Measurements from ENCODE around the gene WDR62. TPM values are rescaled to one million over a fixed set of nuclear protein-coding genes. Genes with fewer than 3 reads are reported as not detected.

Gene WDR62
- total RNA-seq, 1 donor, result 1.4 TPM

DNA sequence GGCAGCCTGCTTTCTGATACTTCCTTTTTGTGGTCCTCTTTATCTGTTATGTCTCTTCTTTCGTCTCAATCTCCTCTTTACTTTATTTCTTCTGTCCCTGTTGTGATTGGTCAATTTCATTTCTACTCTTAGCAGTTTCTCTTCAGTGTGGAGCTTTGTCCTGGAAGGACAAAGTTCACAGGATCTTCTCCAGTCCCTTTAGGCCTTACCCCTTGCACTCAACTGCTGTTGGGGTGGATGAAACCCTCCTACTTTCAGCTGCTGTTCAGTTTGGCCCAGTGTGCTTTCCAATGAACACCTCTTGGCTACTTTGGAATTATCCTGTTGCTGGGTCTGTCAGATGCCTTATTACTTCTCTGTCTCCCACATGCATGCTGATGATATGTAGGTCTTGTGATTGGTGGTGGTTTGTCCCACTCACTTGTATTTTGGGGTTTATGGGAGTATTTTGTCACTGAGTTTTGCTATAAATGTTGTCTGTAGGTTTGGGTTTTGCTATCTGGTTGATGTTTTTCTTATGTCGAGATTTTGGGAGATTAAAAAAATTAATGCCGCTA, 24.8 kb downstream of the WDR62 start:
- H3K4me1 ChIP-seq (ENCODE audit: insufficient read depth, low read length), result no peaks in the 10 kb centered on the region

DNA sequence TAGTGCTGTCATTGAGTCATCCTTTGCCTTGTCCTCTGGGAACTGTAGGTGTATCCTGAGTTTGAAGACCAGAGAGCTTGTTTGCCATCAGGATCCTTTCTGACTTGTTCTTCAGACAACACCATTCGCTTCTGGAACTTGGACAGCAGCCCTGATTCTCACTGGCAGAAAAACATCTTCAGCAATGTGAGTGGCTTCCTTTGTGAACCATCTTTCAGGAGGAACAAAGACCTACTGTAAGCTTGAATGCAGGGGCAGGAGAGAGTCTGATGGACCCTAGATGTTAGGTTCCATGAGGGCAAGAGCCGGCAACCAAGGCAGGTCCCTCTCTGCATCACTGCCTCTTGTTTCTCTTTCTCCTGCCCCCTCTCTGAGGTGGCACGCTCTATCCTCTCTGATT, 26.7 kb downstream of the WDR62 start:
- Histone ChIP-seq H3K36me3 (ENCODE audit: insufficient read depth, low read length) (peaks cover 31% of the 10 kb centered on the region), H3K79me2 (ENCODE audit: insufficient read depth, low read length) (no peaks in the 10 kb centered on the region), H3K27ac (ENCODE audit: low read depth, low read length) (no peak overlapping the region), H3K4me3 (ENCODE audit: insufficient read depth, low read length) (no peak overlapping the region), H3K4me1 (ENCODE audit: insufficient read depth, low read length) (no peaks in the 10 kb centered on the region), H3K4me2 (ENCODE audit: insufficient read depth, low read length) (no peak overlapping the region), H2AFZ (ENCODE audit: low read length) (no peak overlapping the region), H4K20me1 (ENCODE audit: insufficient read depth, low read length) (no peaks in the 10 kb centered on the region), H3K27me3 (ENCODE audit: insufficient read depth, low read length) (no peaks in the 10 kb centered on the region), H3K9me3 (ENCODE audit: low read depth, low read length) (no peaks in the 10 kb centered on the region)
- DNase-seq (ENCODE audit: insufficient read length, low spot score, missing footprints), result peak; percentile 27
- TF ChIP-seq, protein P1, sequence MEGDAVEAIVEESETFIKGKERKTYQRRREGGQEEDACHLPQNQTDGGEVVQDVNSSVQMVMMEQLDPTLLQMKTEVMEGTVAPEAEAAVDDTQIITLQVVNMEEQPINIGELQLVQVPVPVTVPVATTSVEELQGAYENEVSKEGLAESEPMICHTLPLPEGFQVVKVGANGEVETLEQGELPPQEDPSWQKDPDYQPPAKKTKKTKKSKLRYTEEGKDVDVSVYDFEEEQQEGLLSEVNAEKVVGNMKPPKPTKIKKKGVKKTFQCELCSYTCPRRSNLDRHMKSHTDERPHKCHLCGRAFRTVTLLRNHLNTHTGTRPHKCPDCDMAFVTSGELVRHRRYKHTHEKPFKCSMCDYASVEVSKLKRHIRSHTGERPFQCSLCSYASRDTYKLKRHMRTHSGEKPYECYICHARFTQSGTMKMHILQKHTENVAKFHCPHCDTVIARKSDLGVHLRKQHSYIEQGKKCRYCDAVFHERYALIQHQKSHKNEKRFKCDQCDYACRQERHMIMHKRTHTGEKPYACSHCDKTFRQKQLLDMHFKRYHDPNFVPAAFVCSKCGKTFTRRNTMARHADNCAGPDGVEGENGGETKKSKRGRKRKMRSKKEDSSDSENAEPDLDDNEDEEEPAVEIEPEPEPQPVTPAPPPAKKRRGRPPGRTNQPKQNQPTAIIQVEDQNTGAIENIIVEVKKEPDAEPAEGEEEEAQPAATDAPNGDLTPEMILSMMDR (IDR thresholded peaks at IDR 0.05; ENCODE audit: extremely low read depth, low read depth, low read length), result no peak

More for the DNA sequence above, 24.8 kb downstream of the WDR62 start:
- Histone ChIP-seq H3K36me3 (ENCODE audit: insufficient read depth, low read length) (peaks cover 24% of the 10 kb centered on the region), H3K27ac (ENCODE audit: low read depth, low read length) (no peak overlapping the region), H3K4me2 (ENCODE audit: insufficient read depth, low read length) (no peak overlapping the region), H3K79me2 (ENCODE audit: insufficient read depth, low read length) (no peaks in the 10 kb centered on the region), H3K9me3 (ENCODE audit: low read depth, low read length) (no peaks in the 10 kb centered on the region), H3K4me3 (ENCODE audit: insufficient read depth, low read length) (no peak overlapping the region), H4K20me1 (ENCODE audit: insufficient read depth, low read length) (no peaks in the 10 kb centered on the region), H3K27me3 (ENCODE audit: insufficient read depth, low read length) (no peaks in the 10 kb centered on the region), H2AFZ (ENCODE audit: low read length) (no peak overlapping the region)
- DNase-seq (ENCODE audit: insufficient read length, low spot score, missing footprints), result no peak
- TF ChIP-seq, protein P1 (IDR thresholded peaks at IDR 0.05; ENCODE audit: extremely low read depth, low read depth, low read length), result no peak

- no peak overlapping the region for H3K27ac ChIP-seq (ENCODE audit: low read depth, low read length)
- H3K4me1 ChIP-seq (ENCODE audit: insufficient read depth, low read length), result no peaks in the 10 kb centered on the region
- H3K4me2 ChIP-seq (ENCODE audit: insufficient read depth, low read length), result no peak overlapping the region
- peaks cover 35% of the 10 kb centered on the region for H3K36me3 ChIP-seq (ENCODE audit: insufficient read depth, low read length)
- no peaks in the 10 kb centered on the region for H4K20me1 ChIP-seq (ENCODE audit: insufficient read depth, low read length)
- no peaks in the 10 kb centered on the region for H3K27me3 ChIP-seq (ENCODE audit: insufficient read depth, low read length)
- H3K79me2 ChIP-seq (ENCODE audit: insufficient read depth, low read length), result no peaks in the 10 kb centered on the region
- peak; percentile 61 for DNase-seq (ENCODE audit: insufficient read length, low spot score, missing footprints)
- no peak overlapping the region for H2AFZ ChIP-seq (ENCODE audit: low read length)
- H3K4me3 ChIP-seq (ENCODE audit: insufficient read depth, low read length), result no peak overlapping the region
- no peaks in the 10 kb centered on the region for H3K9me3 ChIP-seq (ENCODE audit: low read depth, low read length)
- TF ChIP-seq, protein P1 (IDR thresholded peaks at IDR 0.05; ENCODE audit: extremely low read depth, low read depth, low read length), result no peak
Measured at GRCh38 chr19:36081894-36082293, 27.2 kb downstream of the WDR62 start.

GRCh38 chr19:36082916-36083315, 28.2 kb downstream of the WDR62 start:
- Histone ChIP-seq H3K27ac (ENCODE audit: low read depth, low read length) (no peak overlapping the region), H3K36me3 (ENCODE audit: insufficient read depth, low read length) (peaks cover 31% of the 10 kb centered on the region), H2AFZ (ENCODE audit: low read length) (no peak overlapping the region), H3K4me1 (ENCODE audit: insufficient read depth, low read length) (no peaks in the 10 kb centered on the region), H3K27me3 (ENCODE audit: insufficient read depth, low read length) (no peaks in the 10 kb centered on the region), H4K20me1 (ENCODE audit: insufficient read depth, low read length) (no peaks in the 10 kb centered on the region), H3K79me2 (ENCODE audit: insufficient read depth, low read length) (no peaks in the 10 kb centered on the region), H3K4me2 (ENCODE audit: insufficient read depth, low read length) (no peak overlapping the region), H3K4me3 (ENCODE audit: insufficient read depth, low read length) (no peak overlapping the region), H3K9me3 (ENCODE audit: low read depth, low read length) (no peaks in the 10 kb centered on the region)
- TF ChIP-seq, protein P1 (IDR thresholded peaks at IDR 0.05; ENCODE audit: extremely low read depth, low read depth, low read length), result no peak
- DNase-seq (ENCODE audit: insufficient read length, low spot score, missing footprints), result no peak
